ENCODE data around the gene MATCAP1. TPM values are rescaled to one million over a fixed set of nuclear protein-coding genes. Genes with fewer than 3 reads are reported as not detected.

MATCAP1 gene
- total and polyA plus RNA-seq, 2 of the 4 experiments (the other 2 are of a cell fraction), result 8.2 to 43.9 TPM

DNA sequence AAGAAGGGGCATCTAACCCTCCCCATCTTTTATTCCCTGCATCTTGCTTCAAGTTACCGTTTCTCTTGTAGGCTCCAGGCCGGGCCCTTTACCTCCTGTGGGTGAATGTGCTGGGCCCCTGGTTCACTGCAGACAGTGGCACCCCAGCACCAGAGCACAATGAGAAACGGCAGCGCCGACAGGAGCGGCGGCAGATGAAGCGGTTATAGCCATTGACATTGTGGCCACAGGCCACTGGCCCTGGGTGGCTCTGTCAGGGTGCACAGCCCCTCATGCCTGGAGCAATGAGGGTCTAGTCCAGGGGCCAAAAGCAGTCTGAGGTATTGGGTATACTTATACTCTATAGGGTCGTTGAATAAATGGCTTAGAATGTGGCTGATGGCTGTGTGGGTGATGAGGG is 45.1 kb upstream of the MATCAP1 start:
- intact Hi-C loops (cut with micrococcal nuclease), result no loop called here
- TF ChIP-seq MXI1 (IDR thresholded peaks at IDR 0.05; ENCODE audit: borderline replicate concordance, low read depth, low read length), result no peak
- no peak for TF ChIP-seq RFX5 (IDR thresholded peaks at IDR 0.05; ENCODE audit: low read depth, low read length)
- no peak for TF ChIP-seq FOS (IDR thresholded peaks at IDR 0.05; ENCODE audit: low read depth, low read length)
- no peak for TF ChIP-seq CEBPB (IDR thresholded peaks at IDR 0.05; ENCODE audit: low read depth, low read length)
- TF ChIP-seq, protein P1, sequence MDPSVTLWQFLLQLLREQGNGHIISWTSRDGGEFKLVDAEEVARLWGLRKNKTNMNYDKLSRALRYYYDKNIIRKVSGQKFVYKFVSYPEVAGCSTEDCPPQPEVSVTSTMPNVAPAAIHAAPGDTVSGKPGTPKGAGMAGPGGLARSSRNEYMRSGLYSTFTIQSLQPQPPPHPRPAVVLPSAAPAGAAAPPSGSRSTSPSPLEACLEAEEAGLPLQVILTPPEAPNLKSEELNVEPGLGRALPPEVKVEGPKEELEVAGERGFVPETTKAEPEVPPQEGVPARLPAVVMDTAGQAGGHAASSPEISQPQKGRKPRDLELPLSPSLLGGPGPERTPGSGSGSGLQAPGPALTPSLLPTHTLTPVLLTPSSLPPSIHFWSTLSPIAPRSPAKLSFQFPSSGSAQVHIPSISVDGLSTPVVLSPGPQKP (IDR thresholded peaks at IDR 0.05; ENCODE audit: borderline replicate concordance, low read depth, low read length), result no peak
- TF ChIP-seq NFE2L2 (IDR thresholded peaks at IDR 0.05; ENCODE audit: low read depth, low read length), result no peak
- TF ChIP-seq SMC3 (IDR thresholded peaks at IDR 0.05; ENCODE audit: low read depth, low read length), result no peak
- no peak for TF ChIP-seq BHLHE40 (IDR thresholded peaks at IDR 0.05; ENCODE audit: low read depth, low read length)
- TF ChIP-seq, protein P2, sequence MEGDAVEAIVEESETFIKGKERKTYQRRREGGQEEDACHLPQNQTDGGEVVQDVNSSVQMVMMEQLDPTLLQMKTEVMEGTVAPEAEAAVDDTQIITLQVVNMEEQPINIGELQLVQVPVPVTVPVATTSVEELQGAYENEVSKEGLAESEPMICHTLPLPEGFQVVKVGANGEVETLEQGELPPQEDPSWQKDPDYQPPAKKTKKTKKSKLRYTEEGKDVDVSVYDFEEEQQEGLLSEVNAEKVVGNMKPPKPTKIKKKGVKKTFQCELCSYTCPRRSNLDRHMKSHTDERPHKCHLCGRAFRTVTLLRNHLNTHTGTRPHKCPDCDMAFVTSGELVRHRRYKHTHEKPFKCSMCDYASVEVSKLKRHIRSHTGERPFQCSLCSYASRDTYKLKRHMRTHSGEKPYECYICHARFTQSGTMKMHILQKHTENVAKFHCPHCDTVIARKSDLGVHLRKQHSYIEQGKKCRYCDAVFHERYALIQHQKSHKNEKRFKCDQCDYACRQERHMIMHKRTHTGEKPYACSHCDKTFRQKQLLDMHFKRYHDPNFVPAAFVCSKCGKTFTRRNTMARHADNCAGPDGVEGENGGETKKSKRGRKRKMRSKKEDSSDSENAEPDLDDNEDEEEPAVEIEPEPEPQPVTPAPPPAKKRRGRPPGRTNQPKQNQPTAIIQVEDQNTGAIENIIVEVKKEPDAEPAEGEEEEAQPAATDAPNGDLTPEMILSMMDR (conservative IDR thresholded peaks at IDR 0.05; ENCODE audit: low read depth, low read length), result no peak
- no peak for TF ChIP-seq MAZ (IDR thresholded peaks at IDR 0.05; ENCODE audit: borderline replicate concordance, low read depth, low read length)
- TF ChIP-seq POLR2A (IDR thresholded peaks at IDR 0.05; ENCODE audit: low read depth, low read length), result no peak
- TF ChIP-seq, protein P3, sequence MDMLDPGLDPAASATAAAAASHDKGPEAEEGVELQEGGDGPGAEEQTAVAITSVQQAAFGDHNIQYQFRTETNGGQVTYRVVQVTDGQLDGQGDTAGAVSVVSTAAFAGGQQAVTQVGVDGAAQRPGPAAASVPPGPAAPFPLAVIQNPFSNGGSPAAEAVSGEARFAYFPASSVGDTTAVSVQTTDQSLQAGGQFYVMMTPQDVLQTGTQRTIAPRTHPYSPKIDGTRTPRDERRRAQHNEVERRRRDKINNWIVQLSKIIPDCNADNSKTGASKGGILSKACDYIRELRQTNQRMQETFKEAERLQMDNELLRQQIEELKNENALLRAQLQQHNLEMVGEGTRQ (IDR thresholded peaks at IDR 0.05; ENCODE audit: low read depth, low read length), result no peak
- TF ChIP-seq RAD21 (IDR thresholded peaks at IDR 0.05; ENCODE audit: low read length), result no peak
- no peak for TF ChIP-seq CHD1 (IDR thresholded peaks at IDR 0.05; ENCODE audit: low read depth, low read length)
- TF ChIP-seq RCOR1 (IDR thresholded peaks at IDR 0.05; ENCODE audit: insufficient replicate concordance, low read length), result no peak
- no peak for TF ChIP-seq MAFK (IDR thresholded peaks at IDR 0.05; ENCODE audit: low read depth, low read length)
- in situ Hi-C loops (cut with MboI; ENCODE audit: low sequenced_read_pairs), result no loop called here
- no TSS peak for BruUV-seq (replicated peaks)
- no peak for DNase-seq
- Histone ChIP-seq H3K36me3 (ENCODE audit: control insufficient read depth, insufficient read depth, low read length) (peaks cover 51% of the 10 kb centered on the region), H2BK120ac (ENCODE audit: low read depth, low read length) (no peak overlapping the region), H2BK5ac (ENCODE audit: low read depth, low read length, poor library complexity, severe bottlenecking) (no peak overlapping the region), H4K91ac (ENCODE audit: insufficient read depth, low read depth, low read length) (no peak overlapping the region), H2AK9ac (replicated peaks; ENCODE audit: low read depth, low read length, poor library complexity) (no peak overlapping the region), H3K9ac (ENCODE audit: low read depth, low read length) (no peak overlapping the region), H3K4me2 (ENCODE audit: low read depth, low read length) (no peak overlapping the region), H3K4me1 (ENCODE audit: control insufficient read depth, insufficient read depth, low read length) (peaks cover 12% of the 10 kb centered on the region), H2AFZ (replicated peaks; ENCODE audit: low read length, poor library complexity) (no peak overlapping the region), H3K27me3 (ENCODE audit: control insufficient read depth, insufficient read depth, low read length) (no peaks in the 10 kb centered on the region), H4K8ac (ENCODE audit: low read depth in 2 of 2, low read length in 2 of 2) (no peak overlapping the region), H3K27ac (ENCODE audit: insufficient read depth, low read length) (no peak overlapping the region), H2BK20ac (ENCODE audit: low read depth, low read length) (no peak overlapping the region), H4K5ac (ENCODE audit: low read depth, low read length) (no peak overlapping the region), H3K23ac (ENCODE audit: low read depth, low read length) (no peak overlapping the region), H3K9me3 (ENCODE audit: control insufficient read depth, insufficient read depth, low read length) (no peaks in the 10 kb centered on the region), H3K9me1 (ENCODE audit: insufficient read depth, low read length) (peaks cover 12% of the 10 kb centered on the region), H2BK15ac (ENCODE audit: low read depth, low read length) (no peak overlapping the region), H2AK5ac (ENCODE audit: low read depth, low read length) (no peak overlapping the region), H3K4me3 (ENCODE audit: insufficient read depth, low read depth, low read length) (no peak overlapping the region), H3K4ac (ENCODE audit: low read depth, low read length) (no peak overlapping the region), H4K20me1 (ENCODE audit: insufficient read depth, low read length) (peaks cover 7% of the 10 kb centered on the region; the same call in 1 of the 2 replicates), H3K18ac (ENCODE audit: low read depth, low read length) (no peak overlapping the region), H3K79me1 (ENCODE audit: low read depth in 1 of 2, low read length in 2 of 2) (peaks cover 27 to 61% of the 10 kb centered on the region in 2 experiments), H3K56ac (ENCODE audit: extremely low read depth, insufficient read depth, low read length) (no peak overlapping the region), H3K14ac (replicated peaks; ENCODE audit: low read depth, low read length) (no peak overlapping the region)
- POLR2A ChIA-PET (ENCODE audit: unreplicated experiment), result no interaction called here
- no peak for ATAC-seq (ENCODE audit: low read depth)
- WGBS, 2 experiments (ENCODE audit: extremely low coverage in 2 of 2, insufficient read length in 1 of 2), result 89% methylated on average over 6 of the region's 9 CpGs; no CpG with 5 or more reads in 1 of the 2 experiments
- dilution Hi-C loops (cut with HindIII; ENCODE audit: low sequenced_read_pairs, unreplicated experiment), result no loop called here
- CTCF ChIA-PET, result no interaction called here

All from IMR-90 (cell line).